HFF-Myc (cell line): ENCODE results near the gene LRRC55.

Experiments used
- DNase-seq: peaks from one replicate; pipeline ENCODE4 v3.0.0-alpha.2; 2011; ENCODE audit warnings: low read depth; ENCODE audit errors: extremely low read depth
- H3K4me3 ChIP-seq: replicated peaks from 2 replicates; pipeline ENCODE4 v1.5.1; 2011; ENCODE audit warnings: low read depth, mild to moderate bottlenecking, control low read depth, low read length
- TF ChIP-seq, protein P1 (sequence below): IDR thresholded peaks from 2 replicates; pipeline ENCODE4 v1.5.1; 2012; ENCODE audit warnings: mild to moderate bottlenecking, low read depth, low read length, control low read depth; ENCODE audit errors: missing control alignments

The LRRC55 gene

DNA sequence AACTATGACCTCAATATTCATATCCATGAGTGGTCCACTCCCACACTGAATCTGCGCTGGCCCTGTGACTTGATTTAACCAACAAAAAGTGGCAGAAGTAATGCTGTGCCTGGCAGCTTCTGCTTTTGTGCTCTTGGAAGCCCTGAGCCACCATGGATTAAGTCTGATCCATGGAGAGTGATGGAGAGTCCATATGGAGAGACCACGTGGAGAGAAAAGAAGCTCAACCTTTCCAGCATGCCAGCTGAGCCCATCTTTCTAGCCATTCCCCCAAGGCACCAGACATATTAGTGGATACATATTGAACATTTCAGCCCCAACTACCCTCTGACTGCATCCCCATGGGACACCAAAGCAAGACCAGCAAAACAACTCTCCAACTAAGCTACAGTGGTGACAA is 16.0 kb downstream of the LRRC55 start:
- DNase-seq, result no peak

DNA sequence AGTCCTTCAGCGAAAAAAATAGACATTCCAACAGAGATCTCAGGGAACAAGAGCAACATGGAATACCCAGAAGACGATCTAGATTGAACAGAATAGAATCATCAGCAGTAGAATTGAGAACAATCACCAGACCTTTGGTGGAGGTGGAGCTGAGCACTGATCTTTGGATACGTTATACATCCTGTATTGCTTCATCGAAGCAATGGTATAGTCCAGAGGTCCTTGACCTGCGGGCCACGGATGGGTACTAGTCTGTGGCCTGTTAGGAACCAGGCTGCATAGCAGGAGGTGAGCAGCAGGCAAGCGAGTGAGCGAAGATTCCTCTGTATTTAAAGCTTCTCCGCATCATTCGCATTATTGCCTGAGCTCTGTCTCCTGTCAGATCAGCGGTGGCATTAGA is 17.6 kb downstream of the LRRC55 start:
- DNase-seq, result no peak
- no peak overlapping the region for H3K4me3 ChIP-seq
- TF ChIP-seq, protein P1, sequence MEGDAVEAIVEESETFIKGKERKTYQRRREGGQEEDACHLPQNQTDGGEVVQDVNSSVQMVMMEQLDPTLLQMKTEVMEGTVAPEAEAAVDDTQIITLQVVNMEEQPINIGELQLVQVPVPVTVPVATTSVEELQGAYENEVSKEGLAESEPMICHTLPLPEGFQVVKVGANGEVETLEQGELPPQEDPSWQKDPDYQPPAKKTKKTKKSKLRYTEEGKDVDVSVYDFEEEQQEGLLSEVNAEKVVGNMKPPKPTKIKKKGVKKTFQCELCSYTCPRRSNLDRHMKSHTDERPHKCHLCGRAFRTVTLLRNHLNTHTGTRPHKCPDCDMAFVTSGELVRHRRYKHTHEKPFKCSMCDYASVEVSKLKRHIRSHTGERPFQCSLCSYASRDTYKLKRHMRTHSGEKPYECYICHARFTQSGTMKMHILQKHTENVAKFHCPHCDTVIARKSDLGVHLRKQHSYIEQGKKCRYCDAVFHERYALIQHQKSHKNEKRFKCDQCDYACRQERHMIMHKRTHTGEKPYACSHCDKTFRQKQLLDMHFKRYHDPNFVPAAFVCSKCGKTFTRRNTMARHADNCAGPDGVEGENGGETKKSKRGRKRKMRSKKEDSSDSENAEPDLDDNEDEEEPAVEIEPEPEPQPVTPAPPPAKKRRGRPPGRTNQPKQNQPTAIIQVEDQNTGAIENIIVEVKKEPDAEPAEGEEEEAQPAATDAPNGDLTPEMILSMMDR, result no peak

More for the DNA sequence above, 16.0 kb downstream of the LRRC55 start:
- TF ChIP-seq, protein P1, result no peak
- H3K4me3 ChIP-seq, result no peak overlapping the region

DNA sequence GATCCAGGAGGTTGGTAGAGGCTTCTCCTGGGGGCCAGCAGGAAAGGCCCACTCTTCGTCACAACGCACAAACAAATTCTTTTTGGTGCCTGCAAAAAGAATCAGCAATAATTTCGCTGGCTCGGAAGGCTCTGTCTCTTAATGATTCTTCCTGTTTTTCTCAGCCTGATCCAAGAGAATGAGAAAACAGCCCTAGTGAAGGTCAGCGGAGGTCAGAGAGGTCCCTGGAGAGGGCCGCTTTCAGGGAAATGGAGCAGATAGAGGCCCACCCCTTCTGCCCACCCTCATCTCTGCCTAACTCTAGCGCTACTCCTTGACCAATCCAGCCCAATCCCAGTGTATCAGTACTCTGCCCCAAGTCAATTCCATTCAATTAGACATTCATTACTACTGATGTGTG is 19.2 kb downstream of the LRRC55 start:
- TF ChIP-seq, protein P1, result no peak

DNA sequence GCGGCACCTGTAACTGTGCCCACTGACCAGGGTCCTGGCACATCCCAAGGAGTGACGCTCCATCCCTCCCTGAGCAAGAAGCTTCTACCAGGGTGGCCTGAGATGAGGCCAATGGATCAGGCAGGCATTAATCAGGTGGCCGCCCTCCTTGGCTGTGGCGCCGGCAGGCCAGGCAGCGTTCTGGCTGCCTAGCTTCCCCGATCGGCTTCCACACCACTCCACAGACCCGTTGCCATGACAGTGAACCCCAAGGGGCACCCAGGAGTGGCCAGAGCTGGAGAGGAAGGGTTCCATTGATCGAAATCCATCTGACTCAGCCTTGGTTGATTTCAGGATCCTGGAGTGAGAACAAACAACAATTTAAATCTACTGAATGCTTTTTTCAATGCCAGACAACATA is 20.5 kb downstream of the LRRC55 start:
- DNase-seq, result no peak

More for the DNA sequence above, 19.2 kb downstream of the LRRC55 start:
- no peak for DNase-seq
- no peak overlapping the region for H3K4me3 ChIP-seq

DNA sequence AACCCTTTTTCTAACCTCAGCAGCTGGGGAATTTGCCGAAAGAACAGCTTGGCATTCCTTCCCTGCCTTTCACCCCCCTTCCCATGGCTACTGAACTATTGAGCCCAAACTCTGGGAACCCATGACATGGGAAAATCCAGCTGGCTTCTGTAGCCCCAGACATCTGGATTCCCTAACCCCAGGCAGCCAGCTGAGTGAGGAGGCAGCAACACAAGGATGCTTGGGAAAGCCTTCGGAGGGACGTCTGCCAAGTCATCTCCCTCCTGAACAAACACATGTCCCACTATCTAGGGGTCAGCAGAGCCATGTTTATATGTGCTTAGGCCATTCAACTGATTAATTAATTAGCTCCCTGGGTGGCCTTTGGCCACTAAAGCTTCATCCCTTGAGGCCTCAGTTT is 21.6 kb downstream of the LRRC55 start:
- TF ChIP-seq, protein P1, result no peak
- H3K4me3 ChIP-seq, result no peak overlapping the region
- DNase-seq, result no peak

More for the DNA sequence above, 20.5 kb downstream of the LRRC55 start:
- H3K4me3 ChIP-seq, result no peak overlapping the region
- TF ChIP-seq, protein P1, result no peak

DNA sequence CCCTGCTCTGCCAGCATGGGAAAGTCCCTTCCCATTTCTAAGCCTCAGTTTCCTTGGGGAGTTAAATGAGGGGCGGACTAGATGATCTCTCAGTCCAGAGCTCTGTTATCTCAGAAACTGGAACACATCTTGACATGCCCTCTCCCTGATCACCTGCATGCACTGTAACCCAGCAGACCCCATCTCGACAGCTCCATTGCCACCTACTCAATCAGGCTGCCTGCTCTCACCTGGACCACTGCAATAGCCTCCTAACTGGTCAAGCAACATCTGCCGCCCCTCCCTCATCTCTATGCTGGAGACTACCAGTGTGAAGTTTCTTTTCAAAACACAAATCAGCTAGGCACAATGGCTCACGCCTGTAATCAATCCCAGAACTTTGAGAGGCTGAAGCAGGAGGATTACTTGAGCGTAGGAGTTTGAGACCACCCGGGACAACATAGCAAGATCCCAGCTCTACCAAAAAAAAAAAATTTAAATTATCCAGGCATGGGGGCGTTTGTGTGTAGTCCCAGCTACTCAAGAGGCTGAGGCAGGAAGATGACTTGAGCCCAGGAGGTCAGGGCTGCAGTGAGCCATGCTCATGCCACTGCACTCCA is 22.2 kb downstream of the LRRC55 start:
- DNase-seq, result no peak
- no peak overlapping the region for H3K4me3 ChIP-seq
- TF ChIP-seq, protein P1, result no peak

DNA sequence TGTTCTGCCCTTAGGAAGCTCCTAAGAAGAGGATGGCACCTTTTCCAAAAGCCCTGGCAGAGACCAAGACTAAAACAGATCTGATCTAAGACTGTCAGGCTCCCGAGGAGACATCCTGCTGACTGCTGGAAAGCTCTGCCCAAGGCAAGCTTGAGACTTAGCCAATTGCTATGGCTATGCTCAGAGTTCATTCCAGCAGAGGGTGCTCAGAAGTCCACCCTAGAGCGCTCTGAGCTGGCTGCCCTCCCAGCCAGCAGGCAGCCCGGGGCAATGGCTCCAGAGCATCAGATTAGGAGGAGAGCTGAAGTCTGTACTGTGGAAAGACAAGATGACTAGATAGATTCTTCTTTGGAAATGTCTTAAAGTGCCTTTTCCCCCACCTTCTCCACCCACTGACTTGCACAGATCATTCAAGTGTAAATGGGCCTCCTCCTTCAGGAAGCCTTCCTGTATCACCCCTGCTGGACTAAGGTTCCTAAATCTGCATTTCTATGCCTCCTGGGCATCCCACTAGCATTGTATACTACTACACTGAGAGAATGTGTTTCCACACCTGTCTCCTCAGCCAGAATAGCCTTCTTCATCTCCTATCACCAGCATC is 23.4 kb downstream of the LRRC55 start:
- no peak for DNase-seq
- TF ChIP-seq, protein P1, result peak; percentile 13
- H3K4me3 ChIP-seq, result no peak overlapping the region
